ENCODE measurements around the gene MATK.
"Not testable (repeated sequence)": the region's sequence is repeated elsewhere in the genome, so short reads cannot be mapped to it uniquely, and the experiment has no call there.

The MATK gene

DNA sequence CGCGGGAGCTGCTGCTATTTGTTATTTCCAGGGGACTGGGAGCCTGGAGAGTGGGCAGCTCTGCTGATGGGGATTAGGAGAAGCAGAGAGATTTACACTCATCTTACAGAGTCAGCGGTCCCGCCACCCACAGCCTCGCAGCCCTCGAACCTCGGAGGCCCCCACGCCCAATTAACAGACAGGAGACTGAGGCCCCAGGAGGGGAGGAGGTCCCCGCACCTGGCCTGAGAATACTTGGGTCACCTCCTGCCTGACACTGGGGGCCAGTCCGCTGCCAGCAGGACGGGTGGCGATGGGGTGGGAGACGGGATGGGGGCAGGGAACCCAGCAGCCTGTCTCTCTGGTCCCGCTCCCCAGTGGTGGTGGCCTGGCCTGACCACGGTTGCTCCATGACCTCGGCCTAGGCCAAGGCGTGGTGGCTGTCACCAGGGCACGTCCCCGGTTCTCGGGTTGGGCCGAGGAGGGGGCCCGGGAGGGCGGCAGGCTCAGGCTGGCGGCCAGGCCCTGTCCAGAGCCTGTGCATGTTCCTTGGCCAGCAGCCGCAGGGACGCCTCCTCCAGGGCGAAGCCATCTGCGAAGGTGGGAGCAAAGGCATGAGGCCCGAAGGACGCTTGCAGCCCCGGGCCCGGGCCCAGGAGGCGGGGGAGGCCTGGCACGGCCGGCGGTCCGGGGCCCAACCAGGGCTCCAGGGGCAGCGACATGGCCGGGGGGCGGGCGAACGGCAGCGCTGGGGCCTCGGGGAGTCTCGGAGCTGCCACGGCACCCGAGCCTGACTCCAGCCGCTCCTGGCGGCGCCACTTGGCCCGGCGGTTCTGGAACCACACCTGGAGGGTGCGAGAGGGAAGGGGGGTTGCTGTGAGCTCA is 15.8 kb downstream of the MATK start:
- POLR2A ChIA-PET, result no interaction called here
- TF ChIP-seq, protein P1, sequence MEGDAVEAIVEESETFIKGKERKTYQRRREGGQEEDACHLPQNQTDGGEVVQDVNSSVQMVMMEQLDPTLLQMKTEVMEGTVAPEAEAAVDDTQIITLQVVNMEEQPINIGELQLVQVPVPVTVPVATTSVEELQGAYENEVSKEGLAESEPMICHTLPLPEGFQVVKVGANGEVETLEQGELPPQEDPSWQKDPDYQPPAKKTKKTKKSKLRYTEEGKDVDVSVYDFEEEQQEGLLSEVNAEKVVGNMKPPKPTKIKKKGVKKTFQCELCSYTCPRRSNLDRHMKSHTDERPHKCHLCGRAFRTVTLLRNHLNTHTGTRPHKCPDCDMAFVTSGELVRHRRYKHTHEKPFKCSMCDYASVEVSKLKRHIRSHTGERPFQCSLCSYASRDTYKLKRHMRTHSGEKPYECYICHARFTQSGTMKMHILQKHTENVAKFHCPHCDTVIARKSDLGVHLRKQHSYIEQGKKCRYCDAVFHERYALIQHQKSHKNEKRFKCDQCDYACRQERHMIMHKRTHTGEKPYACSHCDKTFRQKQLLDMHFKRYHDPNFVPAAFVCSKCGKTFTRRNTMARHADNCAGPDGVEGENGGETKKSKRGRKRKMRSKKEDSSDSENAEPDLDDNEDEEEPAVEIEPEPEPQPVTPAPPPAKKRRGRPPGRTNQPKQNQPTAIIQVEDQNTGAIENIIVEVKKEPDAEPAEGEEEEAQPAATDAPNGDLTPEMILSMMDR (IDR thresholded peaks at IDR 0.05; ENCODE audit: insufficient read depth, low read length, missing control alignments), result no peak
- DNase-seq (ENCODE audit: low read depth, low spot score), result no peak
- CTCF ChIA-PET, result interaction anchor here (1.4 to 1.9 kb wide), 2 partner anchors 8 to 51 kb away, joined by 4 to 5 read pairs; partner anchors contain the start of gene MRPL54
- no peak overlapping the region for H3K4me3 ChIP-seq (ENCODE audit: low read depth, low read length)

DNA sequence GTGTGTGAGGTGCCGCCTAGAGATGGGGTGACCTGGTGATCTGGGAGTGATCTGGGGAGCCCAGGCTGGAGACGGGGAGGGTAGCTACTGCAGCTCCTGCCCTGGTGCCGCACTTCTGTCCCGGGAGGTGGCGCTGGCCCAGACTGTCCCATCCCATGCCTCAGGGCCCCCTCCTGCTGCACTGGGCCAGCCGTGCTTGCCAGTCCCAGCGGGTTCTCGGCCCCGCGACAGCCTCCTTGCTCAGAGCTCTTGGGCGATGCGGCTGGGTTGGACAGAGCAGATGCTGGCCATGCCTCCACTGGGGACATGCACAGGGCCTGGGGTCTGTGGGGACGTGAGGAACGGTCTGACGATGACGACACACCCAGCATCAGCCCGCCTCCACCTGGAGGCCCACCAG is 16.7 kb downstream of the MATK start:
- no peak overlapping the region for H3K4me3 ChIP-seq (ENCODE audit: low read depth, low read length)
- TF ChIP-seq, protein P1 (IDR thresholded peaks at IDR 0.05; ENCODE audit: insufficient read depth, low read length, missing control alignments), result no peak
- no peak for DNase-seq (ENCODE audit: low read depth, low spot score)
- POLR2A ChIA-PET, result no interaction called here
- CTCF ChIA-PET, result no interaction called here

DNA sequence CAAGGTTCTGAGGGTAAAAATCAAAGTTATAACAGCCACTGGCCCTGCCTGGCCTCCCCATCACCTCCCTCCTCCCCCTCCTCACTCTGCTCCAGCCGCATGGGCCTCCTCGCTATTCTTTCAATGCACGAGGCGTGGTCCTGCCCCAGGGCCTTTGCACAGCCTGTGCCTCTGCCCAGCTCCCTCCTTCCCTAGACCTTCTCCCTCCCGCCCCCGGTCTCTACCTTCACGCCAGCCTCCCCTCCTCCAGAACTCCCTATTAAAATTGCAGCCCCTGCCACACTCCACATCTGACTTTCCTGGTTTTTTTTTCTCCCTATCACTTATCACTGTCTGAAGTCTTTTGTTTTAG is 17.5 kb downstream of the MATK start:
- POLR2A ChIA-PET, result no interaction called here
- TF ChIP-seq, protein P1 (IDR thresholded peaks at IDR 0.05; ENCODE audit: insufficient read depth, low read length, missing control alignments), result no peak
- no peak overlapping the region for H3K4me3 ChIP-seq (ENCODE audit: low read depth, low read length)
- no peak for DNase-seq (ENCODE audit: low read depth, low spot score)
- CTCF ChIA-PET, result no interaction called here

DNA sequence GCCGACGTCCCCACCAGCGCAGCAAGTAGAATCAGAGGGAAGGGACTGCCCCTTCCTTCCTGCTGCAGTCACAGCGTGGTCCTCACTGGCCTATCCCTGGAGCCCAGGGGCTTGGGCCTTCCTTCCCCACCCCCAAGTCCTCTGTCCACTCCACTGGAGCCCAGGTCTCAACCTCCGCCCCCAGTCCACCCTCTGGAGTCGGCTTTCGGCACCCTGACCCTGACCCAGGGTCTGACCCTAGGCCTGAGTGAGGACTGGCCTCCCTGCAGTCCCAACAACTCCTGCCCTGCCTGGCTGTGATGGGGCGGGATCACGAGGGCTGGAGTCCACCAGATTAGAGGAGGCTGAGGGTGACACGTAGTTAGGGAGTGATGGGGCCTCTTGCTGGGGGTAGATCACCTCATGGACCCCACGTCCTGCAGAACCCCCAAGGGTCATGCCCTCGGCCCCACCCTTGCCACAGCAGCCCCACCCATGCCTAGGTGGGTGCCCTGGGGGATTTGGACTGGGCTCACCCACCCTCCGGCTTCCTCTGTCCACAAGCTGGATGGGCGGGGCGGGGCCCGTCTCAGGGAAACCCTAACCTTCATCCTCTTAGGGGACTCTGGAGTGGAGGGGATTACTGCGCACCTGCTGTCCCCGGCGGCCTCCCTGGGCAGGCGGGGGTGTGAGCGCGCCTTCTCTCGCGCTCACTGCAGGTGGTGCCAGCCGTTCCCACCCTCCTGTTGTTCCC is 18.0 kb downstream of the MATK start:
- H3K4me3 ChIP-seq (ENCODE audit: low read depth, low read length), result no peak overlapping the region
- TF ChIP-seq, protein P1 (IDR thresholded peaks at IDR 0.05; ENCODE audit: insufficient read depth, low read length, missing control alignments), result no peak
- DNase-seq (ENCODE audit: low read depth, low spot score), result no peak
- ChIA-PET CTCF (no interaction called here), POLR2A (no interaction called here)

DNA sequence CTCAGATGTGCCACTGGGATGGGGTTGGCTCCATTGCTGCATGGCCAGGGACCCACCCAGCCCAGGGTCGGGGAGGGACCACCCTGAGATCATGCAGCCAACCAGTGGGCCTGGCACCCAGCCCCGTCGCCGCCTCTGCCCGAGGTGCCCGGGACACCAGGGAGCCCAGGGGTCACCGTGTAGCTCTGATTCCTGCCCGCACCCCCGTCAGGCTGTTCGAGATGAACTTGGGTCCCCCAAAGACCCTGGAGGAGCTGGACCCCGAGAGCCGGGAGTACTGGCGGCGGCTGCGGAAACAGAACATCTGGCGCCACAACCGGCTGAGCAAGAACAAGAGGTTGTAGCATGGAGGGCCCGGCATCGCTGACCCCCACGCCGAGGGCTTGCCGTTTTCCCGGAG is 19.1 kb downstream of the MATK start:
- TF ChIP-seq, protein P1 (IDR thresholded peaks at IDR 0.05; ENCODE audit: insufficient read depth, low read length, missing control alignments), result no peak
- no peak overlapping the region for H3K4me3 ChIP-seq (ENCODE audit: low read depth, low read length)
- CTCF ChIA-PET, result no interaction called here
- POLR2A ChIA-PET, result no interaction called here
- no peak for DNase-seq (ENCODE audit: low read depth, low spot score)

DNA sequence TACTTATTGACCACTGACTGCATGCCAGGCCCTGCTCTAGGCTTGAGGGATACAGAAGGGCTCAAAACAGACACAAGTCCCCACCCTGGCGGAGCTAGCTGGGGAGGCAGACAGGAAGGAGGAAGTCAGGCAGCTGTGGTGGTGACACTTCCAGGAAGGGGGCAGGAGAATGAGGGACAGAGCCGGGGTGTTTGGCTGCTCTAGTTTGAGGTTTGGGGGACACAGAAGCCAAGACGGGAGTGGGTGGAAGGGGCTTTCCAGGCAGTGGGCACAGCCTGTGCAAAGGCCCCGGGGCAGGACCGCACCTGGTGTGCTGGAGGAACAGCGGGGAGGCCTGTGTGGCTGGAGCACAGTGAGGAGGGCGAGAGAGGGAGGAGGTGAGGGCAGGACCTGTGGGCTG is 19.7 kb downstream of the MATK start:
- H3K4me3 ChIP-seq (ENCODE audit: low read depth, low read length), result no peak overlapping the region
- ChIA-PET CTCF (no interaction called here), POLR2A (no interaction called here)
- TF ChIP-seq, protein P1 (IDR thresholded peaks at IDR 0.05; ENCODE audit: insufficient read depth, low read length, missing control alignments), result no peak
- no peak for DNase-seq (ENCODE audit: low read depth, low spot score)

DNA sequence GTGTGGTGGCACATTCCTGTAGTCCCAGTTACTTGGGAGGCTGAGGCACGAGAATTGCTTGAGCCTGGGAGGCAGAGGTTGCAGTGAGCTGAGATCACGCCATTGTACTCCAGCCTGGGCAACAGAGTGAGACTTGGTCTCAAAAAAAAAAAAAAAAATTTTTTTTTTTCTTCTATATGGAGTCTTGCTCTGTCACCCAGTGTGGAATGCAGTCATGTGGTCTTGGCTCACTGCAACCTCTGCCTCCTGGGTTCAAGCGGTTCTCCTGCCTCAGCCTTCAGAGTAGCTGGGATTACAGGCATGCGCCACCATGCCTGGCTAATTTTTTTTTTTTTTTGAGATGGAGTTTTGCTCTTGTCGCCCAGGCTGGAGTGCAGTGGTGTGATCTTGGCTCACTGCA is 20.4 kb downstream of the MATK start:
- CTCF ChIA-PET; DNase-seq (ENCODE audit: low read depth, low spot score); POLR2A ChIA-PET; H3K4me3 ChIP-seq (ENCODE audit: low read depth, low read length): not testable (repeated sequence)

Data from AG04449 (cell line).